K562 treated with DMSO at 1 percent for 48 hours (cell line): ENCODE measurements around the gene PITX2. TPM values are rescaled to one million over a fixed set of nuclear protein-coding genes. Genes with fewer than 3 reads are reported as not detected.

Experiments used
- total RNA-seq: library from RNA; unstranded; fragments of 300-600 nt; gene quantifications from 2 replicates; pipeline ENCODE4 v1.2.3, GENCODE V29; 2022; ENCODE audit warnings: low replicate concordance; ENCODE audit errors: extremely low read depth

The PITX2 gene
- not detected in 2 replicates for total RNA-seq

DNA sequence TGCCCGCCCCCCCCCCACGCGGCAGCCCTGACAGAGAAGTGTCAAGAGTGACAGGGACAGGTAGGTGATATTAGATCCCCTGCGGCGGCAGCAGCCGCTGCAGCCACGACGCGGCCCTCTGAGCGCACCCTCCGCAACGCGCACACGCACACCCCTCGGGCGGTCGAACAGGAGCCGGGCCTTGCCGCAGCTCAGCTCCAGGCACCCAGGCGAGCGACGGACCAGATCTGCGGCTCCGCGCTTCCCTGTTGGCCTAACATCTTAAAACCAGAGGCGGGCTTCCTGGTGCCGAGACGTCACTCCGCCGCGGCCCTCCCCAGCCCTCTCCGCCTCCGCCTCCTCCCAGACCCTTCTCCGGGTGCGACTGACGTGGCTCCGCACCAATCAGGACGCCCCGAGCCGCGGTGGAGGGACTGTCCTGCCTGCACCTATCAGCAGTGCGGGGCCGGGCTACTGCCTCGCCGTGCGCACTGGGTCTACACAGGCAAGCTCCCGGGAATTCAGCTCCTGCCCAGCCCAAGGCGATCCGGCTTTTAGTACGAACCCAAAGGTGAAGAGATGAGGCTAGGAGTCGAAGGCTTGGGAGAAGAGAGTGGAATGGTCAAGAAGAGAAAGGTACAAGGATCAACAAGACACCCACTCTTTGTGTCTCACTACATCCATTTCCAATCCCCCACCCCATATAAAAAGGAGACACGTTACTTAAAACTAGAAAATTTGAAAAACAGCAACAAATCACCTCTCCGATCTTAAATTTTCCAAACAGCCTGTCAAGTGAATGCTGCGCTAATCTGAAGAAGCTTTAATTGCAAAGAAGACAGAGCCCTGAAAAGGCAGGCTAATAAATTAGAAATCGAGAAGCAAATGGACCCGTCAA lies at the start of gene PITX2:
Gene PITX2 (minus strand): TSS at position 237 of the 877 bp plus-strand sequence. CDS start 617 bp downstream, outside the sequence.

Other genes starting within 250 kb of the PITX2 start
- gene ENPEP, start 146.9 kb downstream of the PITX2 start, total RNA-seq, result not detected in 2 replicates